ENCODE results near the gene HTD2.

HTD2 gene

DNA sequence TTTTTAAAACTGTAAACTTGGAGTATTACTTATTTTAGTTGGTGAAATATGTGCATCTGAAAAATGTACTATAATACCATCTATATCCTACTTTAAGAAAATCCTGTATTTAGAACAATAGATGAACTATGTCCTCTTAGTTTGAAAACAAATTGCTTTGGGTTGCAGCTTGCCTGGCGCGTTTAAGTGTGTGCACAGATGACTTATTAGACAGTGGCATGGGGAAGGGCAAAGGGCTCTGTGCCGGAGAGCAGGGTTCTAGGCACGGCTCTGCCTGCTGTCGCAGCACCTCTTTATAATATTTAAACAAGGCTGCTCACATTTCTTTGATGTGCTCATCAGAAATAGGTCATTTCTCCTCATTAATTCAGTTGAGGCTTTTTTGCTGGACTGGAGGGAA, 36.4 kb downstream of the HTD2 start:
- TF ChIP-seq SIN3A (IDR thresholded peaks at IDR 0.05; ENCODE audit: borderline replicate concordance, insufficient read depth, low read length) (no peak), POLR2AphosphoS5 (IDR thresholded peaks at IDR 0.05; ENCODE audit: low read depth, low read length) (no peak), FOXP2 (optimal IDR thresholded peaks at IDR 0.05; ENCODE audit: borderline replicate concordance, extremely low read depth, extremely low read length, insufficient read depth) (no peak), REST (IDR thresholded peaks at IDR 0.05; ENCODE audit: insufficient read depth in 1 of 2, low read depth in 2 of 2, low read length in 2 of 2) (no peak)

GRCh38 chr3:58345457-58345856, 39.1 kb downstream of the HTD2 start:
- TF ChIP-seq SIN3A (IDR thresholded peaks at IDR 0.05; ENCODE audit: borderline replicate concordance, insufficient read depth, low read length) = no peak
- no peak for TF ChIP-seq TAF1 (IDR thresholded peaks at IDR 0.05; ENCODE audit: borderline replicate concordance, insufficient read depth, low read length)
- no peak for TF ChIP-seq POLR2AphosphoS5 (IDR thresholded peaks at IDR 0.05; ENCODE audit: low read depth, low read length)

- no peak for TF ChIP-seq FOXP2 (optimal IDR thresholded peaks at IDR 0.05; ENCODE audit: borderline replicate concordance, extremely low read depth, extremely low read length, insufficient read depth)
- no peak for TF ChIP-seq POLR2AphosphoS5 (IDR thresholded peaks at IDR 0.05; ENCODE audit: low read depth, low read length)
- no peak for TF ChIP-seq TAF1 (IDR thresholded peaks at IDR 0.05; ENCODE audit: borderline replicate concordance, insufficient read depth, low read length)
- TF ChIP-seq REST (IDR thresholded peaks at IDR 0.05; ENCODE audit: insufficient read depth in 1 of 2, low read depth in 2 of 2, low read length in 2 of 2) = no peak
- TF ChIP-seq SIN3A (IDR thresholded peaks at IDR 0.05; ENCODE audit: borderline replicate concordance, insufficient read depth, low read length) = no peak
Observed at GRCh38 chr3:58346368-58346767, 40.0 kb downstream of the HTD2 start.

DNA sequence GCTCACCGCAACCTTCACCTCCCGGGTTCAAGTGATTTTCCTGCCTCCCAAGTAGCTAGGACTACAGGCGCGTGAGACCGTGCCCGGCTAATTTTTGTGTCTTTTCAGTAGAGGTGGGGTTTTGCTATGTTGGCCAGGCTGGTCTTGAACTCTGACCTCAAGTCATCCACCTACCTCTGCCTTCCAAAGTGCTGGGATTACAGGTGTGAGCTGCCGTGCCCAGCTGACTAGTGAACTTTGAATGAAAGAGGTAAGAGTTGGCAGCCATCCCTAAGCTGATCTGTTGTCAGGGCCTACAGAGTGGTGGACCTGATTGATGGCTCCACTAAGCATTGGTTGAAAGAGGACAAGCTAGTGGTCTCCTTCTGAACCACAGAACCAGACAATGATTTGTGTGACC, 41.7 kb downstream of the HTD2 start:
- no peak for TF ChIP-seq TAF1 (IDR thresholded peaks at IDR 0.05; ENCODE audit: borderline replicate concordance, insufficient read depth, low read length)
- TF ChIP-seq FOXP2 (optimal IDR thresholded peaks at IDR 0.05; ENCODE audit: borderline replicate concordance, extremely low read depth, extremely low read length, insufficient read depth) = no peak
- TF ChIP-seq POLR2AphosphoS5 (IDR thresholded peaks at IDR 0.05; ENCODE audit: low read depth, low read length) = no peak
- no peak for TF ChIP-seq REST (IDR thresholded peaks at IDR 0.05; ENCODE audit: insufficient read depth in 1 of 2, low read depth in 2 of 2, low read length in 2 of 2)
- no peak for TF ChIP-seq SIN3A (IDR thresholded peaks at IDR 0.05; ENCODE audit: borderline replicate concordance, insufficient read depth, low read length)

GRCh38 chr3:58349792-58350626, 43.7 kb downstream of the HTD2 start:
- no peak for TF ChIP-seq POLR2AphosphoS5 (IDR thresholded peaks at IDR 0.05; ENCODE audit: low read depth, low read length)
- no peak for TF ChIP-seq FOXP2 (optimal IDR thresholded peaks at IDR 0.05; ENCODE audit: borderline replicate concordance, extremely low read depth, extremely low read length, insufficient read depth)
- TF ChIP-seq SIN3A (IDR thresholded peaks at IDR 0.05; ENCODE audit: borderline replicate concordance, insufficient read depth, low read length) = no peak
- TF ChIP-seq TAF1 (IDR thresholded peaks at IDR 0.05; ENCODE audit: borderline replicate concordance, insufficient read depth, low read length) = no peak
- no peak for TF ChIP-seq REST (IDR thresholded peaks at IDR 0.05; ENCODE audit: insufficient read depth in 1 of 2, low read depth in 2 of 2, low read length in 2 of 2)
